Spleen (tissue), 11 donors: Measurements from ENCODE around the gene MED27. TPM values are rescaled to one million over a fixed set of nuclear protein-coding genes. Genes with fewer than 3 reads are reported as not detected.

Experiments used
- DNase-seq: peaks from one replicate; pipeline ENCODE4 v3.0.0-alpha.2; 2020
- H3K27ac ChIP-seq, 8 donors: fragments of 200-600 bp; sonication (generic) in 7 of 8; 1 replicate in 4 of 8; 2 replicates in 4 of 8; pipeline versions ENCODE4 v1.5.0 to v1.8.0; 2016 to 2021; ENCODE audit warnings: inconsistent platforms in 4 of 8, mild to moderate bottlenecking in 4 of 8, moderate library complexity in 1 of 8
- H3K27me3 ChIP-seq, 7 donors: fragments of 200-600 bp; sonication (generic) in 6 of 7; replicated peaks in 1 of 7; 1 replicate in 4 of 7; 2 replicates in 3 of 7; pipeline versions ENCODE4 v1.5.0 to v1.8.0; 2016 to 2021; ENCODE audit warnings: inconsistent platforms in 3 of 7, mild to moderate bottlenecking in 1 of 7
- H3K36me3 ChIP-seq, 6 donors: fragments of 200-600 bp; sonication (generic) in 5 of 6; 1 replicate in 4 of 6; 2 replicates in 2 of 6; pipeline versions ENCODE4 v1.5.0 to v1.8.0; 2016 to 2021; ENCODE audit warnings: inconsistent platforms in 2 of 6
- H3K4me1 ChIP-seq, 6 donors: fragments of 200-600 bp; sonication (generic) in 5 of 6; 1 replicate in 3 of 6; 2 replicates in 3 of 6; pipeline versions ENCODE4 v1.5.0 to v1.8.0; 2016 to 2021; ENCODE audit warnings: inconsistent platforms in 3 of 6
- H3K4me3 ChIP-seq, 8 donors: fragments of 200-600 bp; sonication (generic) in 7 of 8; 1 replicate in 4 of 8; 2 replicates in 4 of 8; pipeline versions ENCODE4 v1.5.0 to v1.8.0; 2016 to 2021; ENCODE audit warnings: inconsistent platforms in 4 of 8, mild to moderate bottlenecking in 4 of 8, moderate library complexity in 2 of 8
- H3K9me3 ChIP-seq, 8 donors: fragments of 200-600 bp; sonication (generic) in 7 of 8; 1 replicate in 4 of 8; 2 replicates in 4 of 8; pipeline versions ENCODE4 v1.5.0 to v1.8.0; 2016 to 2021; ENCODE audit warnings: inconsistent platforms in 4 of 8
- CTCF ChIP-seq, 11 experiments: fragments of 200-600 bp in 7 of 11; fragments of 450-650 bp in 4 of 11; sonication (generic) in 4 of 11; IDR thresholded peaks in 8 of 11; conservative IDR thresholded peaks in 3 of 11; 1 replicate in 7 of 11; 2 replicates in 4 of 11; pipeline versions ENCODE4 v1.4.0 to v1.8.0; 2016 to 2021; ENCODE audit warnings: antibody characterized with exemption in 11 of 11, inconsistent platforms in 4 of 11, mild to moderate bottlenecking in 1 of 11
- POLR2A ChIP-seq, 3 donors: fragments of 450-650 bp; IDR thresholded peaks; one replicate each; pipeline ENCODE4 v1.5.1; 2017; ENCODE audit warnings: antibody characterized with exemption in 3 of 3, mild to moderate bottlenecking in 1 of 3
- POLR2AphosphoS5 ChIP-seq, 3 donors: sonication (generic); formaldehyde crosslinking; IDR thresholded peaks; one replicate each; pipeline ENCODE4 v1.5.1; 2017; ENCODE audit warnings: antibody characterized with exemption in 3 of 3
- WGBS, 5 donors: extraction: QIAGEN DNeasy Blood & Tissue Kit in 3 of 5; methylation state at CpG; one replicate each; pipeline versions ENCODE4 v1.1.5 to v1.1.7; 2013 to 2018; 5-methylcytosine and 5-hydroxymethylcytosine counted together
- intact Hi-C: fragments of 100-400 bp; cut with DNase I; formaldehyde crosslinking; loops from one replicate; pipeline ENCODE4 v1.15.0; 2023; ENCODE audit warnings: low total_unique reads
- polyA plus RNA-seq, 3 donors: library from polyadenylated mRNA; stranded (reverse); fragments of 200-250 nt; gene quantifications; one replicate each; pipeline ENCODE4 v1.2.1, GENCODE V29; 2013
- total RNA-seq, 7 donors: library from RNA; depleted of rRNA in 3 of 7; stranded (reverse); fragments of >200 nt in 3 of 7; fragmentation: NEBNext Ultra II Directional in 4 of 7; extraction: Animal tissue kit (Norgen Biotek cat#: 25700) in 4 of 7; gene quantifications; one replicate each; pipeline versions ENCODE4 v1.1.0 to v1.2.1, GENCODE V29; 2016 to 2021
- donor health status: healthy with polysubstance abuse.
- donor health status: DM: no; HTN: no; CAD: no; lungs with moderate emphysema.
- donor health status: DM: no; HTN: no; CAD: no.
- donor health status: Bipolar disorder and iron deficiency.
- donor health status: healthy.
- donor health status: DM: no; HTN: no; CAD: no.
- donor health status: DM: yes; HTN: yes; CAD: no.

MED27 gene
- total and polyA plus RNA-seq, 10 donors: 13.1 to 22.4 (median 16.0) TPM

- Histone ChIP-seq H3K36me3 (no peaks in the 10 kb centered on the region), H3K27ac (no peak overlapping the region), H3K4me3 (no peak overlapping the region), H3K27me3 (peaks cover 0 to 60% (median under 1%) of the 10 kb centered on the region in 7 donors), H3K9me3 (no peaks in the 10 kb centered on the region), H3K4me1 (peaks cover 0 to 12% (median 7%) of the 10 kb centered on the region in 6 donors)
- no peak for DNase-seq
- intact Hi-C loops: no loop called here
- TF ChIP-seq POLR2AphosphoS5 (IDR thresholded peaks at IDR 0.05) (no peak), CTCF (IDR thresholded peaks at IDR 0.05 in 8 of 11, conservative IDR thresholded peaks at IDR 0.05 in 3 of 11) (no peak), POLR2A (IDR thresholded peaks at IDR 0.05) (no peak)
- WGBS, 5 donors: 72 to 84% (median 79%) methylated on average over 7 of the region's 7 CpGs
These were observed 261.6 kb downstream of the MED27 start for GRCh38 chr9:131818089-131818488.

GRCh38 chr9:131817627-131818026 is 262.0 kb downstream of the MED27 start:
- no peak for TF ChIP-seq POLR2A (IDR thresholded peaks at IDR 0.05)
- TF ChIP-seq CTCF (IDR thresholded peaks at IDR 0.05 in 8 of 11, conservative IDR thresholded peaks at IDR 0.05 in 3 of 11): no peak
- no peak for TF ChIP-seq POLR2AphosphoS5 (IDR thresholded peaks at IDR 0.05)
- Histone ChIP-seq H3K4me3 (no peak overlapping the region), H3K27me3 (peaks cover 0 to 60% (median 0%) of the 10 kb centered on the region in 7 donors), H3K9me3 (no peaks in the 10 kb centered on the region), H3K27ac (no peak overlapping the region), H3K4me1 (peaks cover 0 to 13% (median 7%) of the 10 kb centered on the region in 6 donors), H3K36me3 (no peaks in the 10 kb centered on the region)
- no peak for DNase-seq
- 51 to 67% (median 56%) methylated on average over 9 of the region's 9 CpGs for WGBS, 5 donors
- intact Hi-C loops: no loop called here

- 85 to 98% (median 87%) methylated on average over 4 of the region's 4 CpGs for WGBS, 5 donors
- no peak for DNase-seq
These were observed 262.6 kb downstream of the MED27 start for GRCh38 chr9:131817073-131817472.

More at GRCh38 chr9:131817073-131817472, 262.6 kb downstream of the MED27 start:
- H3K9me3 ChIP-seq: no peaks in the 10 kb centered on the region
- no peak overlapping the region for H3K4me3 ChIP-seq
- H3K27ac ChIP-seq: no peak overlapping the region
- intact Hi-C loops: no loop called here
- H3K27me3 ChIP-seq: peaks cover 0 to 64% (median 0%) of the 10 kb centered on the region in 7 donors
- no peaks in the 10 kb centered on the region for H3K36me3 ChIP-seq
- TF ChIP-seq POLR2A (IDR thresholded peaks at IDR 0.05) (no peak), POLR2AphosphoS5 (IDR thresholded peaks at IDR 0.05) (no peak), CTCF (IDR thresholded peaks at IDR 0.05 in 8 of 11, conservative IDR thresholded peaks at IDR 0.05 in 3 of 11) (no peak)
- H3K4me1 ChIP-seq: peaks cover 0 to 13% (median 7%) of the 10 kb centered on the region in 6 donors
